Measurements from ENCODE around the gene SRSF7.
A peak's percentile ranks its signal among the peaks of the same experiment; 100 is the strongest.

SRSF7 gene

GRCh38 chr2:38751596-38752410 lies 642 bp upstream of the SRSF7 start:
- no peak for DNase-seq

GRCh38 chr2:38750011-38750890 lies 910 bp downstream of the SRSF7 start:
- DNase-seq, result no peak

GRCh38 chr2:38748943-38749804 lies 2.0 kb downstream of the SRSF7 start:
- DNase-seq, result no peak

- DNase-seq, result no peak
These were observed 2.8 kb downstream of the SRSF7 start for GRCh38 chr2:38748391-38748790.

- DNase-seq, result no peak
These were observed 3.3 kb downstream of the SRSF7 start for GRCh38 chr2:38747819-38748218.

GRCh38 chr2:38747007-38747424 lies 4.1 kb downstream of the SRSF7 start:
- DNase-seq, result no peak

GRCh38 chr2:38745267-38745666 lies 5.9 kb downstream of the SRSF7 start:
- no peak for DNase-seq

GRCh38 chr2:38744399-38744780 lies 6.8 kb downstream of the SRSF7 start:
- no peak for DNase-seq

- DNase-seq, result no peak
These were observed 7.3 kb downstream of the SRSF7 start for GRCh38 chr2:38743672-38744398.

- DNase-seq, result no peak
These were observed 8.2 kb downstream of the SRSF7 start for GRCh38 chr2:38742797-38743559.

- DNase-seq, result peak in 1 of 2 donors; percentile 82
These were observed 10.1 kb downstream of the SRSF7 start for GRCh38 chr2:38740851-38741731.

- no peak for DNase-seq
These were observed 11.6 kb downstream of the SRSF7 start for GRCh38 chr2:38739524-38739923.

GRCh38 chr2:38737925-38738324 lies 13.2 kb downstream of the SRSF7 start:
- no peak for DNase-seq

GRCh38 chr2:38737000-38737698 lies 14.0 kb downstream of the SRSF7 start:
- DNase-seq, result peak in 1 of 2 donors; percentile 12

GRCh38 chr2:38735999-38736320 lies 15.2 kb downstream of the SRSF7 start:
- DNase-seq, result no peak

GRCh38 chr2:38734299-38735058 lies 16.7 kb downstream of the SRSF7 start:
- no peak for DNase-seq

GRCh38 chr2:38733300-38733971 lies 17.7 kb downstream of the SRSF7 start:
- DNase-seq, result no peak

GRCh38 chr2:38731684-38732221 lies 19.4 kb downstream of the SRSF7 start:
- DNase-seq, result no peak
